Activated CD4-positive, alpha-beta T cell treated with anti-CD3 and anti-CD28 coated beads, Interleukin-2, amount 50 U/mL, for 4 hours (primary cell): ENCODE results near the gene TMEM106A.
"Not testable (repeated sequence)": the region's sequence is repeated elsewhere in the genome, so short reads cannot be mapped to it uniquely, and the experiment has no call there.

ENCODE experiments used
- DNase-seq, 2 experiments: peaks; one replicate each; pipeline ENCODE4 v3.0.0-alpha.2; 2020

TMEM106A gene

GRCh38 chr17:43211480-43212402 is at the start of gene TMEM106A:
TMEM106A (plus strand) TSS chr17:43211875; CDS start chr17:43213042, 1,167 bp downstream.
- peak; percentile 60 to 64 for DNase-seq

DNA sequence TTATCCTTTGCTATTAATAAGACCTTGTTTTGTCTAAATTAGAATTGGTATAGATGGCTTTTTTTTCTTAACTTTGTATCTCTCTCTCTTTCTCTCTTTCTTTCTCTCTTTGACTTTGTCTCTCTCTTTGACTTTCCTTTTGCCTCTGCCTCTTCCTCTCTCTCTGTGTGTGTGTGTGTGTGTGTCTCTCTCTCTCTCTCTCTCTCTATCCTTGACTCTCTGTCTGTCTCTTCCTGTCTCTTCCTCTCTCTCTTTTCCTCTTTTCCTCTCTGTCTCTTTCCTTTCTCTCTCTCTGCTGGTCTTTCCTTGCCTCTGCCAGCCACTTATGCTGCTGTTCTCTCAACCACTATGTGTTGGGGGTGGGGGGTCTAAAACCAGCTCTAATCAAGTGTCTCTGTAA is 45.7 kb upstream of the TMEM106A start:
- DNase-seq = not testable (repeated sequence)

- no peak for DNase-seq
These were observed 42.0 kb upstream of the TMEM106A start for GRCh38 chr17:43169561-43170139.

GRCh38 chr17:43170140-43170765 is 41.4 kb upstream of the TMEM106A start:
- DNase-seq = peak; percentile 80 to 85

DNA sequence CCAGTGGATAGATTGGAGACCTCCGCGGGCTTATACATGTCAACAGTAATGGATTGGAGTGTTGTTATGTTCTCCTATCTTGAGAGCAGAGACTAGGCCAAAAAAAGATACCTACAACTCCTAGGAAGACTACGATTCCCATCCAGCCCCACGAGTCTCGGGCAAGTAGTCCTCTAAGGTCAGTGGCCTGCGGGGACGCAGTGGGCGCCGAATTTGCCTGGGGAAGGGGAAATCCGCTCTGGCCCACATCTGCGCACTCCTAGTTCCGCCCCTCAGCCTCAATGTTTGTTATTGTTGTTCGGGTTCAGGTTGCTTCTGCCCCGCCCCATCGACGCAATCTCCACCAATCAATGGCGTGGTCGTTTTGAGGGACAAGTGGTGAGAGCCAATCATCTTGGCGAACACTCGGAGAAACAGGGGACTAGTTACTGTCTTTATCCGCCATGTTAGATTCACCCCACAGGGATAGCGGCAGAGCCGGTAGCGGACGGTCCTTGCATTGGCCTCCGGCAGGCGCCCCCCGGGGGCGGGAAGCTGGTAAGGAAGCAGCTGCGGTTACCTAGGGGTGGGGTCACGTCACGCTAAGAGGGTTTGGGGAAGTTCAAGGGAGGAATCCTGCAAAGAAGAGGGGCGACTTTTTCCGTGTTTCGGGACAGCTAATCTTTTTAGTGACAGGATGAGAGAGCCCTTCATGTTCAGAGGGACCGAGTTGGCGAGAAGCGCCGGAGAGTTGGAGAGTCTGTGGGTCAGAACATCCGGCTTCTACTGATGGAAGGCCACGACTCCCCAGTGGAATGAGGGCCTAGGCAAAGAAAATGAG is 40.7 kb upstream of the TMEM106A start, which contains the start of gene NBR1:
TSS of gene NBR1 (plus strand) at position 449 of the 820 bp plus-strand sequence. CDS start 4,586 bp downstream, outside the sequence.
- peak; percentile 93 for DNase-seq

- no peak for DNase-seq
These were observed 39.8 kb upstream of the TMEM106A start for GRCh38 chr17:43171586-43172487.

GRCh38 chr17:43175213-43176118 is 36.2 kb upstream of the TMEM106A start:
- DNase-seq = no peak

- DNase-seq = no peak
These were observed 35.5 kb upstream of the TMEM106A start for GRCh38 chr17:43176119-43176570.

GRCh38 chr17:43183921-43184320 is 27.8 kb upstream of the TMEM106A start:
- no peak for DNase-seq

DNA sequence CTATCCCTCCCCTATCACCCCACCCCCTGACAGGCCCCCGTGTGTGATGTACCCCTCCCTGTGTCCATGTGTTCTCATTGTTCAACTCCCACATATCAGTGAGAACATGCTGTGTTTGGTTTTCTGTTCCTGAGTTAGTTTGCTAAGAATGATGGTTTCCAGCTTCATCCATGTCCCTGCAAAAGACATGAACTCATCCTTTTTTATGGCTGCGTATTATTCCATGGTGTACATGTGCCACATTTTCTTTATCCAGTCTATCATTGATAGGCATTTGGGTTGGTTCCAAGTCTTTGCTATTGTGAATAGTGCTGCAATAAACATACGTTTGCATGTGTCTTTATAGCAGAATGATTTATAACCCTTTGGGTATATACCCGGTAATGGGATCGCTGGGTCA is 25.0 kb upstream of the TMEM106A start:
- not testable (repeated sequence) for DNase-seq

- DNase-seq = no peak
These were observed 18.4 kb upstream of the TMEM106A start for GRCh38 chr17:43193251-43193650.

DNA sequence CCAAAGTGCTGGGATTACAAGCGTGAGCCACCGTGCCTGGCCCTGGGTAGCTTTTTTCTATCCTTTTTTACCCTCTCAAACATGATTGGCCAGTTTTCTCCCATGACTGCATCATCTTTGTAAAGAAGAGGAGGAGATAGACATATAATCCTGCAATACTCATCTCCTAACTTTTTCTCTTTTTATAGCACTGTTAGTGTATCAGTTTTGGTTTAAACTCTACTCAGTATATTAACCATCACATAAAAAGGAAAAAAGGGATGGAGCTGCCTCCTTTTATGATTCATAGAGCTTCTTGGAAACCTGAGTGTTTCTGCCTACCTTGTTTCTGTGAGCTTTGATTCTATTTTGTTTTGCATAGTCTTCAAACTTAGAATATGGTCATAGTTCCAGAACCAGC is 12.0 kb upstream of the TMEM106A start:
- DNase-seq = no peak

- DNase-seq = no peak
These were observed 11.5 kb upstream of the TMEM106A start for GRCh38 chr17:43200127-43200526.

- not testable (repeated sequence) for DNase-seq
These were observed 8.7 kb upstream of the TMEM106A start for GRCh38 chr17:43203013-43203412.

DNA sequence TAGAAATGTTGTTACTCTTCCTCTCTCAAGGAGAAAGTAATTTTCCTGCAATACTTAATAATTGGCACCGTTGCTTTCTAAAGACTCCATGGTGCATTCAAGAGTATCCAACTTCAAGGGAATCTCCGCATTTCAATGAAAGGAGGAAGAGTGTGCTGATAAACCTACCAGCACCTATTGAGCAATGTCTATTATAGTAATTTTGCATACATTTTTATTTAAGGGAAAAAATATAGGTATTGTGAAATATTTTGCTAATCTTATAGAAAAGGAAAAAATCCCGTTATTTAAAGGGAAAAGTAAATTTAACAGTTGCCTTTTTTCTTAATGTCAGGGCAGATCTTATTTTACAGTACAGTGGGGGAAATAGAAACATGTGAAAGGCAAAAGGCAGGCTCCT is 1.1 kb upstream of the TMEM106A start:
- no peak for DNase-seq

GRCh38 chr17:43211123-43211479 is 574 bp upstream of the TMEM106A start:
- DNase-seq = no peak

- no peak for DNase-seq
These were observed 1.2 kb downstream of the TMEM106A start for GRCh38 chr17:43212641-43213490.

- DNase-seq = no peak
These were observed 1.9 kb downstream of the TMEM106A start for GRCh38 chr17:43213545-43213944.

- DNase-seq = no peak
These were observed 3.7 kb downstream of the TMEM106A start for GRCh38 chr17:43215341-43215740.
